Lower lobe of right lung (tissue), 2 donors: ENCODE results near the gene LRRK2. TPM values are rescaled to one million over a fixed set of nuclear protein-coding genes. Genes with fewer than 3 reads are reported as not detected.

Experiments used
- ATAC-seq, 2 donors: fragments of 200-7000 bp; cut with Tn5 transposase; one replicate each; pipeline ENCODE4 v1.9.1; 2020 to 2022; ENCODE audit warnings: mild to moderate bottlenecking in 2 of 2, moderate library complexity in 2 of 2
- DNase-seq: peaks from one replicate; pipeline ENCODE4 v3.0.0-alpha.2; 2020
- H3K27ac ChIP-seq: fragments of 200-600 bp; one replicate; pipeline ENCODE4 v1.8.0; 2022
- H3K27me3 ChIP-seq: fragments of 200-600 bp; one replicate; pipeline ENCODE4 v1.8.0; 2022; ENCODE audit warnings: low read depth
- H3K36me3 ChIP-seq: fragments of 200-600 bp; one replicate; pipeline ENCODE4 v1.8.0; 2022; ENCODE audit warnings: mild to moderate bottlenecking
- H3K4me1 ChIP-seq: fragments of 200-600 bp; one replicate; pipeline ENCODE4 v1.8.0; 2022
- H3K4me3 ChIP-seq: fragments of 200-600 bp; one replicate; pipeline ENCODE4 v1.8.0; 2022; ENCODE audit warnings: mild to moderate bottlenecking
- H3K9me3 ChIP-seq: fragments of 200-600 bp; one replicate; pipeline ENCODE4 v1.8.0; 2022
- CTCF ChIP-seq: fragments of 200-600 bp; IDR thresholded peaks from one replicate; pipeline ENCODE4 v1.8.0; 2022; ENCODE audit warnings: antibody characterized with exemption, mild to moderate bottlenecking
- intact Hi-C: fragments of 100-400 bp; cut with DNase I; formaldehyde crosslinking; loops from one replicate; pipeline ENCODE4 v1.11.0; 2022
- total RNA-seq: library from RNA; stranded (reverse); fragmentation: NEBNext Ultra II Directional; extraction: Animal tissue kit (Norgen Biotek cat#: 25700); gene quantifications from one replicate; pipeline ENCODE4 v1.2.1, GENCODE V29; 2021
- donor health status: DM: no; HTN: yes; CAD: no; lungs with severe emphysema.

LRRK2 gene
- total RNA-seq, 1 donor from 2014 or later, result 426 TPM

GRCh38 chr12:40405419-40405818, 180.6 kb downstream of the LRRK2 start:
- Histone ChIP-seq H3K4me1 (no peaks in the 10 kb centered on the region), H3K27me3 (no peaks in the 10 kb centered on the region), H3K9me3 (no peaks in the 10 kb centered on the region), H3K4me3 (no peak overlapping the region), H3K36me3 (no peaks in the 10 kb centered on the region), H3K27ac (no peak overlapping the region)
- no peak for TF ChIP-seq CTCF
- ATAC-seq, result no peak
- no peak for DNase-seq
- intact Hi-C loops, result no loop called here

Other genes starting within 250 kb of the LRRK2 start
- 11.6 TPM for gene SLC2A13, start 118.9 kb upstream of the LRRK2 start, total RNA-seq